Mesodermal cell (in vitro differentiated cells): ENCODE results near the gene NDUFV1.
"Not testable (repeated sequence)": the region's sequence is repeated elsewhere in the genome, so short reads cannot be mapped to it uniquely, and the experiment has no call there.

ENCODE experiments used
- H3K27ac ChIP-seq: 2 replicates; pipeline ENCODE4 v1.7.0; 2013; ENCODE audit warnings: mild to moderate bottlenecking, low read depth, low read length, moderate library complexity; ENCODE audit not compliant: severe bottlenecking
- H3K36me3 ChIP-seq: 2 replicates; pipeline ENCODE4 v1.7.1; 2013; ENCODE audit warnings: mild to moderate bottlenecking, low read length, moderate library complexity; ENCODE audit not compliant: control insufficient read depth, insufficient read depth
- H3K4me1 ChIP-seq: one replicate; pipeline ENCODE4 v1.7.1; 2013; ENCODE audit warnings: mild to moderate bottlenecking, low read length; ENCODE audit not compliant: insufficient read depth, control insufficient read depth, poor library complexity, severe bottlenecking
- H3K4me3 ChIP-seq: 2 replicates; pipeline ENCODE4 v1.7.0; 2013; ENCODE audit warnings: low read length, control low read depth, mild to moderate bottlenecking; ENCODE audit not compliant: insufficient read depth, poor library complexity, severe bottlenecking; ENCODE audit errors: extremely low read depth
- H3K9me3 ChIP-seq: 2 replicates; pipeline ENCODE4 v1.7.1; 2013; ENCODE audit warnings: mild to moderate bottlenecking, low read length, moderate library complexity; ENCODE audit not compliant: control insufficient read depth
- WGBS, 2 experiments: methylation state at CpG; one replicate each; pipeline ENCODE4 v1.1.5; 2013; ENCODE audit warnings: missing lambda C conversion rate in 2 of 2; ENCODE audit not compliant: insufficient coverage in 2 of 2; 5-methylcytosine and 5-hydroxymethylcytosine counted together

Gene NDUFV1

GRCh38 chr11:67619683-67620618 lies 13.2 kb downstream of the NDUFV1 start:
- not testable (repeated sequence) for H3K27ac ChIP-seq, H3K9me3 ChIP-seq, H3K36me3 ChIP-seq, H3K4me1 ChIP-seq
- peak overlapping the region; percentile 52 for H3K4me3 ChIP-seq
- 16 to 25% methylated on average over 15 to 25 of the region's 33 CpGs for WGBS, 2 experiments

GRCh38 chr11:67620621-67621020 lies 13.9 kb downstream of the NDUFV1 start:
- not testable (repeated sequence) for H3K4me1 ChIP-seq, H3K9me3 ChIP-seq, H3K36me3 ChIP-seq, H3K27ac ChIP-seq
- peak overlapping the region; percentile 52 for H3K4me3 ChIP-seq
- WGBS, 2 experiments, result 3 to 4% methylated on average over 8 to 10 of the region's 13 CpGs

DNA sequence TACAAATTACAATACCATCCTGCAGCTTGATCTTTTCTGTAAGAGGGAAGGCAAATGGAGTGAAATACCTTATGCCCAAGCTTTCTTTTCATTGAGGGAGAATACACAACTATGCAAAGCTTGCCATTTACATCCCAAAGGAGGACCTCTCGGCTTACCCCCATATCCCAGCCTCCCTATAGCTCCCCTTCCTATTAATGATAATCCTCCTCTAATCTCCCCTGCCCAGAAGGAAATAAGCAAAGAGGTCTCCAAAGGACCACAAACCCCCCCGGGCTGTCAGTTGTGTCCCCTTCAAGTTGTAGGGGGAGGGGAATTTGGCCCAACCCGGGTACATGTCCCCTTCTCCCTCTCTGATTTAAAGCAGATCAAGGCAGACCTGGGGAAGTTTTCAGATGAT lies 15.2 kb downstream of the NDUFV1 start:
- peak overlapping the region; percentile 52 for H3K4me3 ChIP-seq
- H3K27ac ChIP-seq, H3K4me1 ChIP-seq, H3K9me3 ChIP-seq, H3K36me3 ChIP-seq: not testable (repeated sequence)
- WGBS, 2 experiments, result 0 to 13% methylated on average over 1 of the region's 3 CpGs

DNA sequence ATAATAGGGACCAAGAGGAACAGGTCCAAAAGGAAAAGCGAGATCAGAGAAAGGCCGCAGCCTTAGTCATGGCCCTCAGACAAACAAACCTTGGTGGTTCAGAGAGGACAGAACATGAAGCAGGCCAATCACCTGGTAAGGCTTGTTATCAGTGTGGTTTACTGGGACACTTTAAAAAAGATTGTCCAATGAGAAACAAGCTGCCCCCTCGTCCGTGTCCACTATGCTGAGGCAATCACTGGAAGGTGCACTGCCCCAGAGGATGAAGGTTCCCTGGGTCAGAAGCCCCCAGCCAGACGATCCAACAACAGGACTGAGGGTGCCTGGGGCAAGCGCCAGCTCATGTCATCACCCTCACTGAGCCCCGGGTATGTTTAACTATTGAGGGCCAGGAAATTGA lies 16.2 kb downstream of the NDUFV1 start:
- 80 to 100% methylated on average over 1 to 3 of the region's 7 CpGs for WGBS, 2 experiments
- H3K4me3 ChIP-seq, result not testable (repeated sequence)

DNA sequence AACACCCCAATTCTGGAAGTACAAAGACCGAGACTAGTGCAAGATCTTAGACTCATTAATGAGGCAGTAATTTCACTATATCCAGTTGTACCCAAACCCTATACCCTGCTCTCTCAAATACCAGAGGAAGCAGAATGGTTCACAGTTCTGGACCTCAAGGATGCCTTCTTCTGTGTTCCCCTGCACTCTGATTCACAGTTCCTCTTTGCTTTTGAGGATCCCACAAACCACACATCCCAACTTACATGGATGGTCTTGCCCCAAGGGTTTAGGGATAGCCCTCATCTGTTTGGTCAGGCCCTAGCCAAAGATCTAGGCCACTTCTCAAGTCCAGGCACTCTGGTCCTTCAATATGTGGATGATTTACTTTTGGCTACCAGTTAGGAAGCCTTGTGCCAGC lies 17.1 kb downstream of the NDUFV1 start:
- 100% methylated on average over 1 of the region's 1 CpG for WGBS, 2 experiments
- H3K9me3 ChIP-seq, H3K4me3 ChIP-seq, H3K36me3 ChIP-seq, H3K27ac ChIP-seq, H3K4me1 ChIP-seq: not testable (repeated sequence)

More for the DNA sequence above, 16.2 kb downstream of the NDUFV1 start:
- not testable (repeated sequence) for H3K27ac ChIP-seq, H3K9me3 ChIP-seq, H3K4me1 ChIP-seq, H3K36me3 ChIP-seq

DNA sequence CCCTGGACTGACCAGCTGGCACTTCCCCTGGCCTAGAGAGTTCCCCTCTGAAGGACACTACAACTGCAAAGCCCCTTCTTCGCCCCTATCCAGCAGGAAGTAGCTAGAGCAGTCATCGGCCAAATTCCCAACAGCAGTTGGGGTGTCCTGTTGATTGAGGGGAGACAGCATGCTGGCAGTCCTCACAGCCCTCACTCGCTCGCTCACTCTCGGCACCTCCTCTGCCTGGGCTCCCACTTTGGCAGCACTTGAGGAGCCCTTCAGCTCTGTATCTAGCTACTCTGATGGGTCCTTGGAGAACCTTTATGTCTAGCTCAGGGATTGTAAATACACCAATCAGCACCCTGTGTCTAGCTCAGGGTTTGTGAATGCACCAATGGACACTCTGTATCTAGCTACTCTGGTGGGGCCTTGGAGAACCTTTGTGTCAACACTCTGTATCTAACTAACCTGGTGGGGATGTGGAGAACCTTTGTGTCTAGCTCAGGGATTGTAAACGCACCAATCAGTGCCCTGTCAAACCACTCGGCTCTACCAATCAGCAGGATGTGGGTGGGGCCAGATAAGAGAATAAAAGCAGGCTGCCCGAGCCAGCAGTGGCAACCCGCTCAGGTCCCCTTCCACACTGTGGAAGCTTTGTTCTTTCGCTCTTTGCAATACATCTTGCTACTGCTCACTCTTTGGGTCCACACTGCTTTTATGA lies 19.5 kb downstream of the NDUFV1 start:
- not testable (repeated sequence) for H3K27ac ChIP-seq, H3K9me3 ChIP-seq, H3K4me1 ChIP-seq, H3K4me3 ChIP-seq, H3K36me3 ChIP-seq
- 94 to 97% methylated on average over 3 to 6 of the region's 10 CpGs for WGBS, 2 experiments

GRCh38 chr11:67626970-67627369 lies 20.2 kb downstream of the NDUFV1 start:
- Histone ChIP-seq H3K36me3 (no peaks in the 10 kb centered on the region), H3K4me1 (peaks cover 6% of the 10 kb centered on the region), H3K4me3 (no peak overlapping the region), H3K9me3 (no peaks in the 10 kb centered on the region), H3K27ac (no peak overlapping the region)
- WGBS, 2 experiments, result 70 to 91% methylated on average over 4 to 5 of the region's 10 CpGs

GRCh38 chr11:67627441-67627811 lies 20.7 kb downstream of the NDUFV1 start:
- Histone ChIP-seq H3K4me3 (no peak overlapping the region), H3K9me3 (no peaks in the 10 kb centered on the region), H3K36me3 (no peaks in the 10 kb centered on the region), H3K27ac (no peak overlapping the region), H3K4me1 (peaks cover 6% of the 10 kb centered on the region)
- WGBS, 2 experiments, result 87 to 92% methylated on average over 5 to 6 of the region's 6 CpGs

GRCh38 chr11:67627812-67628624 lies 21.3 kb downstream of the NDUFV1 start:
- Histone ChIP-seq H3K9me3 (no peaks in the 10 kb centered on the region), H3K4me3 (no peak overlapping the region), H3K36me3 (no peaks in the 10 kb centered on the region), H3K27ac (no peak overlapping the region), H3K4me1 (peaks cover 6% of the 10 kb centered on the region)
- 91% methylated on average over 12 to 13 of the region's 15 CpGs for WGBS, 2 experiments

GRCh38 chr11:67628710-67629385 lies 22.1 kb downstream of the NDUFV1 start:
- WGBS, 2 experiments, result 55 to 59% methylated on average over 17 to 21 of the region's 25 CpGs
- Histone ChIP-seq H3K4me3 (peak overlapping the region; percentile 54), H3K4me1 (peaks cover 6% of the 10 kb centered on the region), H3K36me3 (no peaks in the 10 kb centered on the region), H3K27ac (no peak overlapping the region), H3K9me3 (no peaks in the 10 kb centered on the region)
